Measurements from ENCODE around the gene NPY2R. TPM values are rescaled to one million over a fixed set of nuclear protein-coding genes. Genes with fewer than 3 reads are reported as not detected.

The NPY2R gene
- total RNA-seq, 2 donors from 2014 or later: 1.6 to 6.5 TPM

GRCh38 chr4:155265113-155265512 is 56.7 kb downstream of the NPY2R start:
- H3K27me3 ChIP-seq (replicated peaks; ENCODE audit: insufficient read depth): no peaks in the 10 kb centered on the region
- no peak for ATAC-seq (ENCODE audit: insufficient number of reproducible peaks, low FRiP score, low read depth)
- no peak for TF ChIP-seq CTCF (IDR thresholded peaks at IDR 0.05)

More at GRCh38 chr4:155265113-155265512, 56.7 kb downstream of the NPY2R start:
- no peaks in the 10 kb centered on the region for H3K4me1 ChIP-seq (ENCODE audit: control insufficient read depth in 1 of 2, low read depth in 2 of 2)
- no peaks in the 10 kb centered on the region for H3K9me3 ChIP-seq
- H3K4me3 ChIP-seq: no peak overlapping the region
- H3K27ac ChIP-seq: no peak overlapping the region
- H3K36me3 ChIP-seq: no peaks in the 10 kb centered on the region
- DNase-seq (ENCODE audit: low spot score): no peak

Other genes with a start within 250 kb of the NPY2R start
- gene MAP9, start 168.3 kb downstream of the NPY2R start, total RNA-seq: 10 to 100 TPM; 12.9 to 22.5 TPM

All from thoracic aorta (tissue), 2 donors.